ENCODE measurements around the gene NUMA1. TPM values are rescaled to one million over a fixed set of nuclear protein-coding genes. Genes with fewer than 3 reads are reported as not detected.

Gene NUMA1
- total and polyA plus RNA-seq, 2 of the 8 experiments (the other 6 are each of a cell fraction or from before 2014, with no cell fraction given) = 101 to 107 TPM

DNA sequence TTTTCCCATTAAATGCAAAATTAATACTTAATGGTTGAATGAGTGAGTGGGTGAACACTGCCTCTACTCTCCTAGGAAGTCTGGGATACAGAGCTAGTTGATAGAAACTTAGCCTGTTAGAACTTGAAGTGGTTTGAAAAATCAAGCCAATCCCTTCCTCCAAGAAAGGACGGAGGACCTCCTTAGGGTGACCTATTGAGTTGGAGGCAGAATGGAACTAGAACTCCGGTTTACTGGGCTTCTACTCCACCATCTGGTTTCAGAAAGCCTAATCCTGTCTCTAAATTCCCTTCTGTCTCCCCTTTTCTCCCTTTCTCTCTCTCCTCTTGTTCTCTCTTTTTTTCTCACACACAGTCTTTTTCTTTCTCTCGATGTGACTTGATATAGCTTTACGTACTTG, 101.2 kb downstream of the NUMA1 start (continued):
- TF ChIP-seq E2F6 (IDR thresholded peaks at IDR 0.05) (no peak), CTBP2 (IDR thresholded peaks at IDR 0.05; ENCODE audit: borderline replicate concordance, insufficient read depth, insufficient read length, low read length) (no peak), CEBPB (IDR thresholded peaks at IDR 0.05; ENCODE audit: low read depth, low read length) (no peak), CHD2 (IDR thresholded peaks at IDR 0.05; ENCODE audit: low read length) (no peak), SIRT6 (IDR thresholded peaks at IDR 0.05; ENCODE audit: low read length) (no peak)
